ENCODE results near the gene KLHL2.
"Not testable (repeated sequence)": the region's sequence is repeated elsewhere in the genome, so short reads cannot be mapped to it uniquely, and the experiment has no call there.

Gene KLHL2

DNA sequence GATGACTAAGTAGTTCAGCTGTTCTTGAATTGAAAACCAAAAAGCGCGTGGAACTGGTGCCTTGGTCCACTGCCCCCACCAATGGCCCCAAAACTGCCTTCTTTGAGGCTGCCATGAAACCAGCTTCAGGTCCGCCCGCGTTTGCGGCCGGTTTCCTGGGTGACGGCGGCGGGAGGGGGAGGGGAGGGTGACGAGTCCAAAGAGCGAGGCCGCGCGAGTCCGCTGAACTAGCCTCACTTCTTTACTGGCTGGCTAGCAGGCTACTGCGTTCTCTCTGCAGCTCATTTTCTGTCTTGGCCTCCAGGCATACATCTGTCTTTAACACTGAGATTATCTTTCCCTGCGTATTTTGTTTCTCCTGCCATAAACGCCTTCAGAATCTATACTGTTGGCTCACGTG, 72.2 kb downstream of the KLHL2 start:
- DNase-seq (ENCODE audit: low read depth): not testable (repeated sequence)

GRCh38 chr4:165284697-165285096, 77.3 kb downstream of the KLHL2 start:
- not testable (repeated sequence) for DNase-seq (ENCODE audit: low read depth); H3K4me3 ChIP-seq (ENCODE audit: low read depth, low read length)

More for the DNA sequence above, 72.2 kb downstream of the KLHL2 start:
- H3K4me3 ChIP-seq (ENCODE audit: low read depth, low read length): not testable (repeated sequence)

GRCh38 chr4:165286619-165287340, 79.4 kb downstream of the KLHL2 start:
- DNase-seq (ENCODE audit: low read depth): peak; percentile 47

DNA sequence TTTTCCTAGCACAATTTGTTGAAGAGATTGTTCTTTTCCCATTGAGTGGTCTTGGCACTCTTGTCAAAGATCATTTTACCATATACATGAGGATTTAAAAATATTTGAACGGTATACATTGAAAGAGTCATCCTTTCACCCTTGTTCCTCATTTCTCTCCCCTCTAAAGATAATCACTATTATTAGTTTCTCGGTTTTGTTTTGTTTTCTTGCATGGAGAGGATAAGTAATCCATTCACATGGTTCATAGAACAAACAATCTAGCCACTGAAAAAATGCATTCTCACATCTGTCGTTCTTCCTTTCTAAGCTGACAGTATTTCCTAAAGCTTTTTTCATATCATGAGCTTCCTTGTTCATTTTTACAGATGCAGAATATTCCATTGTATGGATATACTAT, 80.9 kb downstream of the KLHL2 start:
- no peak overlapping the region for H3K4me3 ChIP-seq (ENCODE audit: low read depth, low read length)
- DNase-seq (ENCODE audit: low read depth): no peak
- TF ChIP-seq, protein P1, sequence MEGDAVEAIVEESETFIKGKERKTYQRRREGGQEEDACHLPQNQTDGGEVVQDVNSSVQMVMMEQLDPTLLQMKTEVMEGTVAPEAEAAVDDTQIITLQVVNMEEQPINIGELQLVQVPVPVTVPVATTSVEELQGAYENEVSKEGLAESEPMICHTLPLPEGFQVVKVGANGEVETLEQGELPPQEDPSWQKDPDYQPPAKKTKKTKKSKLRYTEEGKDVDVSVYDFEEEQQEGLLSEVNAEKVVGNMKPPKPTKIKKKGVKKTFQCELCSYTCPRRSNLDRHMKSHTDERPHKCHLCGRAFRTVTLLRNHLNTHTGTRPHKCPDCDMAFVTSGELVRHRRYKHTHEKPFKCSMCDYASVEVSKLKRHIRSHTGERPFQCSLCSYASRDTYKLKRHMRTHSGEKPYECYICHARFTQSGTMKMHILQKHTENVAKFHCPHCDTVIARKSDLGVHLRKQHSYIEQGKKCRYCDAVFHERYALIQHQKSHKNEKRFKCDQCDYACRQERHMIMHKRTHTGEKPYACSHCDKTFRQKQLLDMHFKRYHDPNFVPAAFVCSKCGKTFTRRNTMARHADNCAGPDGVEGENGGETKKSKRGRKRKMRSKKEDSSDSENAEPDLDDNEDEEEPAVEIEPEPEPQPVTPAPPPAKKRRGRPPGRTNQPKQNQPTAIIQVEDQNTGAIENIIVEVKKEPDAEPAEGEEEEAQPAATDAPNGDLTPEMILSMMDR (IDR thresholded peaks at IDR 0.05; ENCODE audit: insufficient read depth, low read depth, low read length, missing control alignments): no peak

More at GRCh38 chr4:165286619-165287340, 79.4 kb downstream of the KLHL2 start:
- not testable (repeated sequence) for H3K4me3 ChIP-seq (ENCODE audit: low read depth, low read length)

GRCh38 chr4:165288639-165289422, 81.5 kb downstream of the KLHL2 start:
- TF ChIP-seq, protein P1 (IDR thresholded peaks at IDR 0.05; ENCODE audit: insufficient read depth, low read depth, low read length, missing control alignments): no peak
- no peak for DNase-seq (ENCODE audit: low read depth)
- H3K4me3 ChIP-seq (ENCODE audit: low read depth, low read length): no peak overlapping the region

DNA sequence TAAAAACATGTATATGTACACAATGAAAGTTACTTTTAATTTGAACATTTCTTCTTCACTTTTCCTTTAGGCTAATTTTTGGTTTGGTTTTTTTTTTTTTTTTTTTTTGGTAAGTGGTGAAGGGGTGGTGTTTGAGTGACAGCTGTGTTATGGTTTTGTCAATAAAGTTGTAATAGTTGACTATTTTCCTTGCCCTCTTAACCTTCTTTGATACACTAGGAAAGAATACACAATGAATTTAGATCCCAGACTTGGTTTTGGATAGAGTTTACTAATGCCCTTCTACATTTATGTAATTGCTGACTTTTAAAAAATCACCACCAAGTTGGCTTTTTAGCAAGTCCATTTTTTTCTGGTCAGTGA, 82.0 kb downstream of the KLHL2 start:
- H3K4me3 ChIP-seq (ENCODE audit: low read depth, low read length): no peak overlapping the region
- no peak for DNase-seq (ENCODE audit: low read depth)
- TF ChIP-seq, protein P1 (IDR thresholded peaks at IDR 0.05; ENCODE audit: insufficient read depth, low read depth, low read length, missing control alignments): no peak

DNA sequence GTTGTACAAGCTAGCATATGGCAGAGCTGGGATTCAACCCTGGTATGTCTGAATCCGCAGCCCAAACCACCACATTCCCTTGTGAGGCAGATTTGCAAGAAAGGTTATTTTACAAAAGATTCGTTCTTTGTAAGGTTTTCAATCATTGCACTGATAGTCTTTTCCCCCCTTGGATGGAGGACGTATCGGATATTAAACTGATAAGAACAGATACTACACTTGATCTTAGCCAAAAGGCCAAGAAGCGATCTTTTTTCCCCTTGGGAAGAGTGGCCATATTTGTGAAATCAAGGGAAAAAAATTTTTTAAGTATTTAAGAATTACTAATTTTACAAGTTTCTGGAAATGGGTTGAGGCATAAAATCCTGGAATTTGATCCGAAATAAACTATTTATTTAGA, 85.7 kb downstream of the KLHL2 start:
- no peak overlapping the region for H3K4me3 ChIP-seq (ENCODE audit: low read depth, low read length)
- DNase-seq (ENCODE audit: low read depth): no peak
- TF ChIP-seq, protein P1 (IDR thresholded peaks at IDR 0.05; ENCODE audit: insufficient read depth, low read depth, low read length, missing control alignments): no peak

GRCh38 chr4:165293927-165294649, 86.7 kb downstream of the KLHL2 start:
- H3K4me3 ChIP-seq (ENCODE audit: low read depth, low read length): no peak overlapping the region
- TF ChIP-seq, protein P1 (IDR thresholded peaks at IDR 0.05; ENCODE audit: insufficient read depth, low read depth, low read length, missing control alignments): no peak

More at GRCh38 chr4:165293927-165294649, 86.7 kb downstream of the KLHL2 start:
- no peak for DNase-seq (ENCODE audit: low read depth)
